ENCODE results near the gene HECA.

The HECA gene

DNA sequence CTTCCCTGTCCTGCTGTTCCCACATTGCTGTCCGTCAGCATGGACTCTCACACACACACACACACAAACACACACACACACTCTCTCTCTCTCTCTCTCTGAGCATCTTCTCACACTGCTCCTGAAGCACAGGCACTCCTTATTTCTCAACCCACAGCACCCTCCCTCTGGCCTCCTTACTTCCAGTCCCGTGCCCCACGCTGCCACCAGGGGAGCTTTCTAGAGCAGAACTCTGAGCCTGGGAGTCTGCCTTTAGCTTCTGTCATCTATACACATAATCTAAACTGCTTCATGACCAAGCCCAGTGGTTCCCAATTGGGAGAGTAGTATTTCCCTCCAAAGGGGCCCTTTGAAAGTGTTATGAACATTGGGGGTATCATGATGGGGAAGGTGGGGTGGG is 29.1 kb downstream of the HECA start:
- H3K4me1 ChIP-seq = peaks cover 0 to 28% (median 7%) of the 10 kb centered on the region in 4 donors
- TF ChIP-seq, protein P1, sequence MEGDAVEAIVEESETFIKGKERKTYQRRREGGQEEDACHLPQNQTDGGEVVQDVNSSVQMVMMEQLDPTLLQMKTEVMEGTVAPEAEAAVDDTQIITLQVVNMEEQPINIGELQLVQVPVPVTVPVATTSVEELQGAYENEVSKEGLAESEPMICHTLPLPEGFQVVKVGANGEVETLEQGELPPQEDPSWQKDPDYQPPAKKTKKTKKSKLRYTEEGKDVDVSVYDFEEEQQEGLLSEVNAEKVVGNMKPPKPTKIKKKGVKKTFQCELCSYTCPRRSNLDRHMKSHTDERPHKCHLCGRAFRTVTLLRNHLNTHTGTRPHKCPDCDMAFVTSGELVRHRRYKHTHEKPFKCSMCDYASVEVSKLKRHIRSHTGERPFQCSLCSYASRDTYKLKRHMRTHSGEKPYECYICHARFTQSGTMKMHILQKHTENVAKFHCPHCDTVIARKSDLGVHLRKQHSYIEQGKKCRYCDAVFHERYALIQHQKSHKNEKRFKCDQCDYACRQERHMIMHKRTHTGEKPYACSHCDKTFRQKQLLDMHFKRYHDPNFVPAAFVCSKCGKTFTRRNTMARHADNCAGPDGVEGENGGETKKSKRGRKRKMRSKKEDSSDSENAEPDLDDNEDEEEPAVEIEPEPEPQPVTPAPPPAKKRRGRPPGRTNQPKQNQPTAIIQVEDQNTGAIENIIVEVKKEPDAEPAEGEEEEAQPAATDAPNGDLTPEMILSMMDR (IDR thresholded peaks at IDR 0.05) = no peak
- H3K36me3 ChIP-seq = peaks cover 17 to 21% (median 19%) of the 10 kb centered on the region in 3 donors
- no peak for DNase-seq
- no peak overlapping the region for H3K4me3 ChIP-seq
- H3K9me3 ChIP-seq = no peaks in the 10 kb centered on the region
- intact Hi-C loops (cut with DNase I; ENCODE audit: low total_unique reads) = no loop called here
- no peak overlapping the region for H3K27ac ChIP-seq
- H3K27me3 ChIP-seq = no peaks in the 10 kb centered on the region

DNA sequence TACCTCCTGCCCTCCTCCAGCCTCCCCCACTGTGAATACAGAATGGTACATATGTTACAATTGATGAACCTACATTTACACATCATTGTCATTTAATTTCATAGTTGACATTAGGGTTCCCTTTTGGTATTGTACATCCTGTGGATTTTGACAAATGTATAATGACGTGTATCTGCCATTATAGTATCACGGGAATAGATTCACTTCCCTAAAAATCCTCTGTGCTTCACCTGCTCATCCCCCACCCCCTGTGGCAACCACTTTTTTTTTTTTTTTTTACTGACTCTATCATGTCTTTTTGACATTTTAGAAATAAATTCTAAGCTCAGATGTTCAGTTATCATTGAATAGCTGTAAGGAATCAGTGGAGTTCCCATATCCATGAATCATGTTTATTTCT is 30.4 kb downstream of the HECA start:
- TF ChIP-seq, protein P1 (IDR thresholded peaks at IDR 0.05) = no peak
- Histone ChIP-seq H3K36me3 (peaks cover 17 to 21% (median 19%) of the 10 kb centered on the region in 3 donors), H3K27ac (no peak overlapping the region), H3K9me3 (no peaks in the 10 kb centered on the region), H3K4me1 (peaks cover 0 to 16% (median 7%) of the 10 kb centered on the region in 4 donors), H3K4me3 (no peak overlapping the region), H3K27me3 (no peaks in the 10 kb centered on the region)
- intact Hi-C loops (cut with DNase I; ENCODE audit: low total_unique reads) = no loop called here
- no peak for DNase-seq

DNA sequence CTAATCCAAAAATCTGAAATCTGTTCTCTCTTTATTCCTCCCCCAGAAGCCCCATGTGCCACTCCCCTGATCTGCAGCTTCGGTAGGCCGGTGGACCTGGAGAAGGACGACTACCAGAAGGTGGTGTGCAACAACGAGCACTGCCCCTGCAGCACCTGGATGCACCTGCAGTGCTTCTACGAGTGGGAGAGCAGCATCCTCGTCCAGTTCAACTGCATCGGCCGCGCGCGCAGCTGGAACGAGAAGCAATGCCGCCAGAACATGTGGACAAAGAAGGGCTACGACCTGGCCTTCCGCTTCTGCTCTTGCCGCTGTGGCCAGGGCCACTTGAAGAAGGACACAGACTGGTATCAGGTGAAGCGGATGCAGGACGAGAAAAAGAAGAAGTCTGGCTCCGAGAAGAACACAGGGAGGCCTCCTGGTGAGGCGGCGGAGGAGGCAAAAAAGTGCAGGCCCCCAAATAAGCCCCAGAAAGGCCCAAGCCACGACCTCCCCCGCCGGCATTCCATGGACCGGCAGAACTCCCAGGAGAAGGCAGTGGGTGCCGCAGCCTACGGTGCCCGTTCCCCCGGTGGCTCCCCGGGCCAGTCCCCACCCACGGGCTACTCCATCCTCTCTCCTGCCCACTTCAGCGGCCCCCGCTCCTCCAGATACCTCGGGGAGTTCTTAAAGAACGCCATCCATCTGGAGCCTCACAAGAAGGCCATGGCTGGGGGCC is 31.5 kb downstream of the HECA start:
- Histone ChIP-seq H3K27ac (no peak overlapping the region), H3K4me1 (peaks cover 0 to 7% (median 3%) of the 10 kb centered on the region in 4 donors), H3K36me3 (peaks cover 17 to 21% (median 19%) of the 10 kb centered on the region in 3 donors), H3K9me3 (no peaks in the 10 kb centered on the region), H3K27me3 (no peaks in the 10 kb centered on the region), H3K4me3 (no peak overlapping the region)
- TF ChIP-seq, protein P1 (IDR thresholded peaks at IDR 0.05) = no peak
- DNase-seq = no peak
- intact Hi-C loops (cut with DNase I; ENCODE audit: low total_unique reads) = no loop called here

DNA sequence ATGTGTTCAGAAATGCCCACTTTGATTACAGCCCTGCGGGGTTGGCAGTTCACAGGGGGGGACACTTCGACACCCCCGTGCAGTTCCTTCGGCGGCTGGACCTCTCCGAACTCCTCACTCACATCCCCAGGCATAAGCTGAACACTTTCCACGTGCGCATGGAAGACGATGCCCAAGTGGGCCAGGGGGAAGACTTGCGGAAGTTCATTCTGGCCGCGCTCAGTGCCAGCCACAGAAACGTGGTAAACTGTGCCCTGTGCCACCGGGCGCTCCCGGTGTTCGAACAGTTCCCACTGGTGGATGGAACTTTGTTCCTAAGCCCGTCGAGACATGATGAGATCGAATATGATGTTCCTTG is 32.1 kb downstream of the HECA start:
- Histone ChIP-seq H3K9me3 (no peaks in the 10 kb centered on the region), H3K27me3 (no peaks in the 10 kb centered on the region), H3K4me3 (no peak overlapping the region), H3K4me1 (peaks cover 0 to 4% (median 3%) of the 10 kb centered on the region in 4 donors), H3K27ac (no peak overlapping the region), H3K36me3 (peaks cover 17 to 21% (median 19%) of the 10 kb centered on the region in 3 donors)
- no peak for DNase-seq
- TF ChIP-seq, protein P1 (IDR thresholded peaks at IDR 0.05) = no peak
- intact Hi-C loops (cut with DNase I; ENCODE audit: low total_unique reads) = no loop called here

DNA sequence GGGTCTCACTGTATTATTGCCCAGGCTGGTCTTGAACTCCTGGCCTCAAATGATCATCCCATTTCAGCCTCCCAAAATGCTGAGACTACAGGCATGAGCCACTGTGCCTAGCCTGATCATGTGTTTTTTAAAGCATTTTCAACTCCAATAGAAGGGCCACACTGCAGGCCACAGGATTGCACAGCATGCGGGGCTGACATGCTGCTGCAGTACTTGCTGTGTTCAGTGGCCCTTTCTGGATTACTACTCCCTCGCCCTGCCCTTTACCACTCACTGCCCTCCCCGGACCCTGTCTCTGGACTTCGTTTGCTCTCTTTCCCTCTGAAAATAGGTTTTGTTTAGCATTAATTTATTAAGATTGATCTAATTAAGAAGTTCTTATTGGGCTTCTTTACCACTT is 37.3 kb downstream of the HECA start:
- H3K27ac ChIP-seq = no peak overlapping the region
- H3K27me3 ChIP-seq = no peaks in the 10 kb centered on the region
- H3K36me3 ChIP-seq = peaks cover 34 to 38% (median 36%) of the 10 kb centered on the region in 3 donors
- TF ChIP-seq, protein P1 (IDR thresholded peaks at IDR 0.05) = no peak
- H3K4me1 ChIP-seq = no peaks in the 10 kb centered on the region
- intact Hi-C loops (cut with DNase I; ENCODE audit: low total_unique reads) = no loop called here
- no peak for DNase-seq
- H3K4me3 ChIP-seq = no peak overlapping the region
- H3K9me3 ChIP-seq = no peaks in the 10 kb centered on the region

Measured in tibial artery (tissue), 4 donors.